ENCODE measurements around the gene TMA7B.

TMA7B gene

DNA sequence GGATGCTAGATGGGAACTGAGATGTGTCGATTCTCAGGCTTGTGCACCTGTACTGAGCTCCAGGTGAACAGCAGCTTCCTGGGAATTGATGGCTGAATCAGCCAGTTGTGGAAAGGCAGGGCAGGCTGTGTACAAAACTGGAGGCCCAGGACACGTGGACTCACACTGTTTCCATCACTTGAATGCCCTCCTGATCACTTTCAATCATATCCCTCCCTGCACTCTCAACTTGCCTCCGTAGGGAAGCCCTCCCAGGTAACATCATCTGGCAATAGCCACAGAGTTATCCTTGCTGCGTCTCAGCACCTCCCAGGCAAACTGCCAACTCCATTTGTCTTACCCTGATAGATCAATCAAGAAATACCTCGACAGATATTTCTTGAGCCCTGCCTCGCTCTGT is 44.6 kb downstream of the TMA7B start:
- no peak for FAIRE-seq

DNA sequence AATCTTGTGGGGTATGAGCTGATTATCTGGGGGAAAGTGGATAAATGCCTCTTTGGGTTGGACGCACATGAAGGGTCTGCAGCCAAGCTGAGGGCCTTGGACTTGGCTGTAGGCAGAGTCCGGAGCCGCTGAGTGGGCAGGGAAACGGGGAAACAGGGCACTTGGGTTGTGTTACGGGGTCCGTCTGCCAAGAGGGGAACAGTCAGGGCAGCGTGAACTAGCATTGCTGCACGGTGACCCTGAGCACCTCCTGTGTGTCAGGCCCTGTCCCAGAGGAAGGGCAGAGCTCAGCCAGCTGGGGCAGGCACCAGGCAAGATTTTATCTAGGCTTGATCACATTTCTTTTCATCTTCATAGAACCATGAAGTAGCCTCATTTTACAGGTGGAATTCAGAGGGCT is 46.4 kb downstream of the TMA7B start:
- FAIRE-seq: no peak

DNA sequence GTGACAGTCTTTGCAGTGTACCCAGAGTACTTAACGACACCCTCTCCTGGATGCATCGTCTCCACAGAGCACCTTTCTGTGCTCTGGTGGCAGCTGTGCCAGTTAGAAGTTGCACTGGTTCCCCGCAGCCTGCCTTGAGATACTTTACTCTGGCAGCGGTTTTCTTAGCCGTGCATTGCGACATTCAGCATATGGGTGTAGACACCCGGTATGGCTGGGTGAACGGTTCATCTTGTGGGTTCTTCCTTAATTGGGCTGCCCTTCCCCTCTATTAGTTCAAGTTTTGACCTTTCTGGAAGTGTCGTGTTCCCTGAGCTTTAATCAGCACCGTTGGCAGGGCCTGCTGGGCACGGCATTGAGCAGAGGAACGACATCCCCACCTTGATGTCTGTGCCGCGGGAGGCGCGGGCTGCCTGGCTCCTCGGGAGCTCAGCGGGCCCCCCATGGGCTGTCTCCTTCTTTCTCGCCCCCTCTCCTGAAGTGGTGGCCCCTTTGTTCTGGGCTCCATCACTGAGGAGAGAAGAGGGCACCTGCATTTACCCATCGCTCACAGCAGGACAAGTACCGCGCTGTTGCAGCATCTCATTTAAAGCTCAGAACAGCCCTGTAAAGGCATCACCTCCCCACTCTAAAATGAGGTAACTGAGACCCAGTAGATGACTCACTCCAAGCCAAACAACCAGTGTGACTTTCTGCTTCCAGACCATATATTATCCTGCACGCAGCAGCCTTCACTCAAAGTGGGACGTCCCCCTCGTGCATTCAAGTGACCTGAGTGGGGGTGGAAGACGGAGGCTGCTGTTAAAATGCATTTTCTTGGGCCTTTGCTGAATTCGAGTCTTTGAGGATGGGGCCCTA is 47.9 kb downstream of the TMA7B start:
- no peak for FAIRE-seq

DNA sequence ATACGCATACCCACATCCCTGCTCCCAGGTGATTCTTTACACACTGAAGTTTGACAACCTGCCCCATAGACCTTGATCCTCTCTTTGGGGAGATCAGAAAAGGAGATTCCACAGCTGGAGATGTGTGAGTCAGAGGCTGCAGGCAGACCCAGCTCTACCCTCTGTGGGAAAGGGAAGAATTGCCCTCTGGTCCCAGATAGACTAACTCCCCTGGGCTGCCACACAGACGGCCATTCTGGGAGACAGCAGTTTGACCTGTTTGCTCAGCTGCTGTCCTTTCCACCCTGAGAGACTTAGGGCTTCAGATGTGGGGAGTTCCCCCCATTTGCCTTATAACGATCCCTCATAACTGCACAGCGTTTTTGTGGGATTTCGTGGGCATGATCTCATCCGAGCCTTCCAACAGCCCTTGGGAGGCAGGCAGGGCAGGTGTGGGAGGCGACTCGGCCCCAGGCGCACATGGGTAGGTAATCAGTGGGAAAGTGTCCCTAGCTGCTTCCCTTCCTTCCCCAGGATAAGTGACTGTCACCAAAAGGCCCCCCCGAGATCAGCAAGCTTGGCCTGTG is 48.6 kb downstream of the TMA7B start:
- FAIRE-seq: no peak

DNA sequence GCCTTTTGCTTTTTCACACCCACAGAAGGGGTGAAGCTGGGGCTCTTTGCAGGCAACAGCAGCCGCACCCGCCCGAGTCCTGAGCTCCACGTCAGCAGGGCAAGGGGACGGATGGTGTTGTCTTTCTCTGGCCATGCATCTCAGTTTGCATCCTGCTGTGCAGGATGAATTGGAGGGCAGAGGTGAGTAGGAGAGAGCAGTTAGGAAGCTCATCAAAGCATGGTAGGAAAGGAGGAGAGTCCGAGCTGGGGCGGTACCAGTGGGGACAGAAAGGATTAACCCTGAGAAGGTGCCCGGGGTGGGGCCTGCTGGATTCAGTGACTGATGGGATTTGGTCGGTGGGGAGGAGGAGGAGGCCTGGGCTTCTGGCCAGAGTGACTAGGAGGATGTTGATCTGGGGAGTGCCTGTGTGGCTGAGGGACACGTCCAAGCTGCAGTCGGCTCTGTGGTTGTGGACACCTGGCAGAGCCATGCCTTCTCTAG is 49.1 kb downstream of the TMA7B start:
- no peak for FAIRE-seq

DNA sequence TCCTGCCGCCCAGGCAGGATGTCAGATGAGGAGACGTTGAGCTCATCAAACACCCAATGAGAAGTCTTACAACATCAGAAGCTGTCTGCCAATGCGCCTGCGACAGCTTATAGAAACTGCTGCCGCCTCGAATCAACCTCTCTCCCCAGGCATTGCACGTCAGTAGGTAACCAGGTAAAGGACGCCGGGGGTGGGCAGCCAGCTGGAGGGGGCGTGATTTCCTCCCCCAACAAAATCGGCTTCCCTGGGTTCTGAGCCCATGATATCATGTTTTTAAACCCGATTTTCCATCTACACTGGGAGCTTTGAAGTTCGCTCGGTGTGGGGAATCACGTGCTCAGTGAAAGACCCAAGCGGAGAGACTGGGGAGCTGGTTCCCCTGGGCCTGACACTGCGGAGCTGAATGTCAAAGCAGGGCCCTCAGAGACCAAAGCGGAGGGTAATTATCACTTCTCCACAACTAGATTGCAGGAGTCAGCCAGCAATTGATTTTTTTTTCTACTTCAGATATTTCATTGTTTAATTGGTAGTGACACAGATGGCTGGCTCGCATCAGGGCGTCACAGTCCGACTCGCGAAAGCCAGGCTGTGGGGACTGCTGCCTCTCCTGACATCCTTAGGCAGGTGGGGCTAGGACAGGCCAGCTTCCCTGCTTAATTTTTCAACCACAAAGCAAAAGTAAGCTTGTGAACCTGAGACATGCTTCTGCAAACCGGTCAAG is 49.9 kb downstream of the TMA7B start:
- FAIRE-seq: no peak

DNA sequence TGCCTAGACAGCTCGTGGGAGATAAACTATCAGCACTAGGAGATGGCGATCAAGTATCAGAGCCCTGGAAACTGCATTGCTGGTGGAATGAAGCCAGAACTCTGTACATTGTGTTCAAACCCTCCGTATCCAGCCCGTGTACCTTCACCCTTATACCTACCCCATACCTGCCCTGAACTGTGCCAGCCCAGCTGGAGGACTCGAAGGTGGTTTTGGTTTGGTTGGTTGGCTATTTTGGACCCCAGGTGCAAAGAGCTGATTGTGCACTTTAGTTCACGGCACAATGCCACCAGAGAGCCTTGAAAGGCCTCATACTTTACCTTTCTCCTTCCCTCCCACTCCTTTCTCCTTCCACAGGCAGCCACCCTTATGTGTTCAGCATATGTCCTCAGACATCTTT is 50.5 kb downstream of the TMA7B start:
- FAIRE-seq: no peak

Measured in A204.1 (cell line).